HG02870 (cell line): ENCODE results near the gene NLGN1.

Source experiments
- ATAC-seq: cut with Tn5 transposase; IDR thresholded peaks from one replicate; pipeline ENCODE4 v1.9.1; 2021; ENCODE audit warnings: mild to moderate bottlenecking, moderate library complexity; ENCODE audit not compliant: unreplicated experiment

The NLGN1 gene

GRCh38 chr3:173823911-173824460 lies 426.4 kb downstream of the NLGN1 start:
- no peak for ATAC-seq

GRCh38 chr3:173825730-173826129 lies 428.2 kb downstream of the NLGN1 start:
- no peak for ATAC-seq

DNA sequence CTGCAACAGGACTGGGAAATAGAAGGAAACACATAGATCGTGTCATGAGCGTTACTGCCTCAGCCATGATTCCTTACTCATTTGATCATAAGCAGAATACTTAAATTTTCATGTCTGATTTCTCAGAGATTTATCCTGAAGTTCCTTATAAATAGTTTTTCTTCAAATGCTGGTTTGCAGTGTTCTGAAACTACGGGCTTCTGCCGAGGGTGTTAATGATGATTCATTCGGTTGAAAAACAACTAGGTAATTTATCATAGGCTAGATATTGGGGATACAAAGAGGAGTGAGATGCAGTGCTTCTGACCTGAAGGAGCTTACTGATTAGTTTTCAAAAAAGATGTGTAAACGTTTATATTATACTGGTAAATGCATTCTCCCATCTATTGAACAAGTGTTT lies 428.9 kb downstream of the NLGN1 start:
- ATAC-seq, result no peak

DNA sequence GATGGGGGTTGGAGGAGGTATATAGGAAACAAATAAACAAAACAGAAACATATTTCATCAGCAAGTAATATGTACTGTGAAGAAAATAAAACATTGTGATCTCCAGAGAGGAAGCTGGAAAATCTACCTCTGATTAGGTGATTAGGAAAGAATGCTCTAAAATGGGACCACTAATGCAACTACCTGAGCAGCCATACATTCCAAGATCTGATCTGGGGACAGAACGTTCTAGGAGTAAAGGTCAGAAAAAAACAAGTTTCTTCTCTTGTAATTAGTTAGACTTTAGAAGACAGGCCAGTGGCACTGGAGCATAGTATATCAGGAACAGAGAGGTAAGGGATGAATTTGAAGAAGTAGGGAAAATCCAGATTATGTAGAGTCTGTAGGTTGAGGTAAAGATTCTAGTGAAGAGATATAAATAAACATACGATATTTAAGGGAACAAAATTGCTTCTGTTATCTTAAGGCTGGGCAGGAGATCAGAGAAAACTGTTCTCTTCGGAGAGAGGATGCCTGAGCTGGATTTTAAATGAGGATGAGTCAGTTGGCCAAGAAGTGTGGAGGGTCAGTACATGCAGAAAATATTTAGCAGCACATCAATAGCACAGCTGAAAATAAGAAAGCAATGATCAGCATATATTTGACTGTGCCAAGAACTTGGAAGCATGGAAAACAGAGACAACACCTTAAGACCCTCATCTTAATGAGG lies 429.5 kb downstream of the NLGN1 start:
- ATAC-seq, result no peak

- no peak for ATAC-seq
Observed at GRCh38 chr3:173838644-173839043, 441.1 kb downstream of the NLGN1 start.

DNA sequence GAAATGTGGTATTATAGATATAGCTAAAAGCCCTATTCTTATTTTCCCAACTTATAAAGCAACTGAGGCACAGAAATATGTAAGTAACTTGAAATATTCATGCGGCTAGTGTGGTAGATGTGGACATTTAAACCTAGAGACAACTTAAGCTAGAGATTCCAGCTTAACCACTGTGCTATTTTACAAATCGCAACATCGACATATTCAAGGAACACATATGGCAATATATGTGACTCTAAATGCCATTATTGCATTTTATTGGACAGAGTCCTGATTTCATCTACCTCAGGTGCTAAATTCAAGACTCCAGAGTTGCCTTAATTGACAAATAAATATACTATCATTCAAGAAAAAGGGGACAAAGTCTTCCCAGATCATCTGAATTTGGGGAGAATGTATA lies 442.3 kb downstream of the NLGN1 start:
- ATAC-seq, result no peak

- no peak for ATAC-seq
Observed at GRCh38 chr3:173841334-173841733, 443.8 kb downstream of the NLGN1 start.

DNA sequence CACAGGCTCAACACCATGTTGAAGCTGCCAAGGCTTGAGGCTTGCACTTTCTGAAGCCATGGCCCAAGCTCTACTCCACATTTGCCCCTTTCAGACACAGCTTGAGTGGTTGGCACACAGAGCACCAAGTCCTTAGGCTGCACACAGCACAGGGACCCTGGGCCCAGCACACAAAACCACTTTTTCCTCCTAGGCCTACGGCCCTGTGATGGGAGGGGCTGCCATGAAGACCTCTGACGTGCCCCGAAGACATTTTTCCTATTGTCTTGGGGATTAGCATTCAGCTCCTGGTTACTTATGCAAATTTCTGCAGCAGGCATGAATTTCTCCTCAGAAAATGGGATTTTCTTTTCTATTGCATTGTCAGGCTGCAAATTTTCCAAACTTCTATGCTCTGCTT lies 445.5 kb downstream of the NLGN1 start:
- ATAC-seq, result no peak

DNA sequence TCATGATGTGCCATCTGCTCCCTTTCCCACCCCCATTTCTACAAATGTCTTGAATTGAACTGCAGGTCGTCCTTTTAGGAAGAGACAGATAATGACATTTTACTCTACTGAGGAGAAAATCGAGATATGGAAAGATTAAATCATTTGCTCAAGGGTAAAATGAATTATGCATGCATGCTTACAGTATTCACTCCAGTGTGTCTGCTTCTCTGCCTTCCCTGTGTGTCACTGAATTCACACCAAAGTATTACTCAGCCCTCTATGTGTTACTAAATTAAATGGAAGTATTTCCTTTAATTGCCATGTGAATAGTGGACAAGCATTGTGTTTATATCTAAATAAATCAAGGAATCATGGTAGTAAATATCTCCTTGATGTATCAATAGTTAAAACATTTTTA lies 449.0 kb downstream of the NLGN1 start:
- ATAC-seq, result no peak

- ATAC-seq, result no peak
Observed at GRCh38 chr3:173849489-173849888, 451.9 kb downstream of the NLGN1 start.

- ATAC-seq, result no peak
Observed at GRCh38 chr3:173857154-173857553, 459.6 kb downstream of the NLGN1 start.

- ATAC-seq, result no peak
Observed at GRCh38 chr3:173862701-173863100, 465.2 kb downstream of the NLGN1 start.

- no peak for ATAC-seq
Observed at GRCh38 chr3:173863551-173863950, 466.0 kb downstream of the NLGN1 start.

- ATAC-seq, result no peak
Observed at GRCh38 chr3:173865900-173866498, 468.5 kb downstream of the NLGN1 start.

- ATAC-seq, result no peak
Observed at GRCh38 chr3:173869766-173870165, 472.2 kb downstream of the NLGN1 start.

- ATAC-seq, result no peak
Observed at GRCh38 chr3:173870976-173871375, 473.4 kb downstream of the NLGN1 start.

GRCh38 chr3:173875790-173876189 lies 478.2 kb downstream of the NLGN1 start:
- no peak for ATAC-seq

DNA sequence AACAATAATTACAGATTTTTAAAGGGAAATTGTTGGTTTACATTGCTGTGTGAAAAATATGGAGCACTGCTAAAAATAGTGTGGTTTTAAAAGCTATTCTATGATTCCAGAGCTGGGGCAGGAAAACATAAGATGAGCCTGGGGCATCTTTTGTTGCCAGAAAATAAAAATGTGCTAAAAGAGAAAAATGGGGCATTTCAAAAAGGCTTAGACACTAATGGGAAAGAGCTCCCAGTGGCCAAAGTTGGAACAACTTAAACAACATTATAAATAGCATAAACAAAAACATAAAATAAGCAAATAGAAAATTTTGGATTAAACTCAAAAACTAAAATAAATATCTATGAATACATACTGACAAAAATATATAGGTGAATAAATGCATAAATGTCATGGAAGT lies 478.9 kb downstream of the NLGN1 start:
- ATAC-seq, result no peak

DNA sequence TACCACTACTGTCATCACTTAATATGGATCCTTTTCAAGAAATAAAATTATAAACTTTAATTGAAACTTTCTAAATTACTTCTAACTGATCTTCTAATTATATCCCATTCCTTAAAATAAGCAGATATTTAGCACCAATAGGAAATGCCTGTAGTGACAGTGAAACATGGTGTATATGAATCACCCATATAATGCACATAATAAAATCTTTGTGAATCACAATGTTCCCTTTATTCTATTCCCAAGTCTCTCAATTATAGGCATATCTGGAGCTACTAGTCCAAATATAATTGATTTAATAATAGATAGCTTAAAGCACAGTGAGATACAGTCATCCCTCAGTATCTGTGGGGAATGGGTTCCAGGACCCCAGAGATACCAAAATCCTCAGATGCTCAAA lies 490.3 kb downstream of the NLGN1 start:
- ATAC-seq, result no peak

GRCh38 chr3:173889596-173889995 lies 492.1 kb downstream of the NLGN1 start:
- ATAC-seq, result no peak

- no peak for ATAC-seq
Observed at GRCh38 chr3:173890091-173890490, 492.5 kb downstream of the NLGN1 start.

- no peak for ATAC-seq
Observed at GRCh38 chr3:173891272-173892100, 493.9 kb downstream of the NLGN1 start.
